HFFc6 (cell line): ENCODE results near the gene SMIM15. TPM values are rescaled to one million over a fixed set of nuclear protein-coding genes. Genes with fewer than 3 reads are reported as not detected.
A peak's percentile ranks its signal among the peaks of the same experiment; 100 is the strongest.

Source experiments
- DNase-seq: peaks from one replicate; pipeline ENCODE4 v3.0.0-alpha.2; 2018
- H3K27ac Mint-ChIP-seq: 2 replicates; pipeline ENCODE4 v1.8.0; 2020; ENCODE audit warnings: mild to moderate bottlenecking, mixed read lengths
- H3K27me3 Mint-ChIP-seq: 2 replicates; pipeline ENCODE4 v1.8.0; 2021; ENCODE audit warnings: mild to moderate bottlenecking, moderate library complexity, mixed read lengths; ENCODE audit not compliant: insufficient read depth
- H3K36me3 Mint-ChIP-seq: 2 replicates; pipeline ENCODE4 v1.8.0; 2021; ENCODE audit warnings: low read depth, mixed read lengths
- H3K4me1 Mint-ChIP-seq: 2 replicates; pipeline ENCODE4 v1.8.0; 2020; ENCODE audit warnings: low read depth, mixed read lengths
- H3K4me3 Mint-ChIP-seq: 2 replicates; pipeline ENCODE4 v1.8.0; 2020; ENCODE audit warnings: mild to moderate bottlenecking, moderate library complexity, mixed read lengths
- H3K9me3 Mint-ChIP-seq: 2 replicates; pipeline ENCODE4 v1.8.0; 2020; ENCODE audit warnings: mild to moderate bottlenecking, mixed read lengths
- CTCF ChIP-seq: fragments of 200-600 bp; sonication (generic); IDR thresholded peaks from 2 replicates; pipeline ENCODE4 v1.5.0; 2021; ENCODE audit warnings: antibody characterized with exemption, mild to moderate bottlenecking
- long read RNA-seq: library from polyadenylated mRNA; unstranded; transcript quantifications from one replicate; pipeline ENCODE4 v2.0.0, GENCODE V29; 2019
- total RNA-seq, 6 experiments: library from RNA; stranded (reverse); fragmentation: NEBNext Ultra II Directional; extraction: Animal tissue kit (Norgen Biotek cat#: 25700); gene quantifications; 2 replicates in 1 of 6; 3 replicates in 5 of 6; pipeline ENCODE4 v1.2.3, GENCODE V29; 2021

SMIM15 gene
- total RNA-seq = 10 to 100 TPM; 62.6 to 76.8 (median 68.6) TPM
- long read RNA-seq, transcript SMIM15-201 (3 exons, 2,889 nt) = major isoform, 77 of 96 reads
- long read RNA-seq, partial matches to known transcripts = 8 of 96 reads
- long read RNA-seq, other reads (novel, unspliced or antisense) = 9 of 96 reads

GRCh38 chr5:61162010-61162831, at the start of gene SMIM15:
Gene SMIM15, minus strand, starts transcription at chr5:61162468. Its CDS starts 2,297 bp downstream, at chr5:61160171.
- no peak for TF ChIP-seq CTCF
- peak; percentile 71 for DNase-seq
- Mint-ChIP-seq H3K9me3 (no peaks in the 10 kb centered on the region), H3K4me1 (peaks cover 45% of the 10 kb centered on the region), H3K27ac (peak within 1 kb of the TSS; percentile 96), H3K36me3 (peaks cover 51% of the 10 kb centered on the region), H3K4me3 (peak within 1 kb of the TSS; percentile 97), H3K27me3 (no peaks in the 10 kb centered on the region; the same call in 1 of the 2 replicates)

- Mint-ChIP-seq H3K27ac (no peak overlapping the region), H3K4me1 (peaks cover 2% of the 10 kb centered on the region; the same call in 1 of the 2 replicates), H3K4me3 (no peak overlapping the region), H3K36me3 (peaks cover 30% of the 10 kb centered on the region), H3K27me3 (peaks cover 5% of the 10 kb centered on the region), H3K9me3 (peaks cover 7% of the 10 kb centered on the region)
- no peak for TF ChIP-seq CTCF
- DNase-seq = no peak
Observed at GRCh38 chr5:61207884-61208283, 45.6 kb upstream of the SMIM15 start.

- H3K27ac Mint-ChIP-seq = no peak overlapping the region
- peaks cover 30% of the 10 kb centered on the region for H3K36me3 Mint-ChIP-seq
- peaks cover 10% of the 10 kb centered on the region; the same call in 1 of the 2 replicates for H3K4me1 Mint-ChIP-seq
- no peak for TF ChIP-seq CTCF
- H3K9me3 Mint-ChIP-seq = peaks cover 7% of the 10 kb centered on the region
- peaks cover 2% of the 10 kb centered on the region for H3K27me3 Mint-ChIP-seq
- H3K4me3 Mint-ChIP-seq = no peak overlapping the region
- DNase-seq = no peak
Observed at GRCh38 chr5:61205013-61205412, 42.7 kb upstream of the SMIM15 start.

GRCh38 chr5:61202213-61202612, 39.9 kb upstream of the SMIM15 start:
- TF ChIP-seq CTCF = no peak
- peaks cover 10% of the 10 kb centered on the region; the same call in 1 of the 2 replicates for H3K4me1 Mint-ChIP-seq
- H3K4me3 Mint-ChIP-seq = no peak overlapping the region
- H3K9me3 Mint-ChIP-seq = peaks cover 18% of the 10 kb centered on the region
- H3K36me3 Mint-ChIP-seq = peaks cover 22% of the 10 kb centered on the region
- DNase-seq = peak; percentile 12
- no peak overlapping the region for H3K27ac Mint-ChIP-seq
- peaks cover 2% of the 10 kb centered on the region; the same call in 1 of the 2 replicates for H3K27me3 Mint-ChIP-seq

- Mint-ChIP-seq H3K4me3 (no peak overlapping the region), H3K36me3 (peaks cover 14% of the 10 kb centered on the region), H3K27ac (no peak overlapping the region), H3K9me3 (peaks cover 15% of the 10 kb centered on the region), H3K4me1 (peaks cover 10% of the 10 kb centered on the region; the same call in 1 of the 2 replicates), H3K27me3 (peaks cover 3% of the 10 kb centered on the region)
- no peak for DNase-seq
- no peak for TF ChIP-seq CTCF
Observed at GRCh38 chr5:61200582-61201155, 38.4 kb upstream of the SMIM15 start.
